ENCODE results near the gene HEMGN.

DNA sequence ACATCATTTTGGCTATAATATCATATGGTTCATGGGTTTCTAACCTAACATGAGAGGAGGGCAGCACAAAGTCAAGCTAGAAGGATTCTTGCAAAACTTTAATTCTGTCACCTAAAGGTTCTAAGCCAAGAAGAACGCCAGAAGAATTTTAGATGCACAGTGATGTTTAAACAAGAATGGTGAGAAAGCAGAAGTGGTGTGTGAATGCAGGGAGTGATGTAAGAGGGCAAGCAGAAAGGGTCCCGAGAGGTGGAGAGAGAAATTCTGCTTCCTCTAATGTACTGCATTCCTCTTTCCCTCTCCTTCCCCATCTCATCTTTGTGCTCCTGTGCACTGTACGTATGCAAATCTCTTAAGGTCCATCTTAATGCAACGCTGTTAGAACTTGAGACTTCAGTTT lies 13.6 kb downstream of the HEMGN start:
- TF ChIP-seq, protein P1, sequence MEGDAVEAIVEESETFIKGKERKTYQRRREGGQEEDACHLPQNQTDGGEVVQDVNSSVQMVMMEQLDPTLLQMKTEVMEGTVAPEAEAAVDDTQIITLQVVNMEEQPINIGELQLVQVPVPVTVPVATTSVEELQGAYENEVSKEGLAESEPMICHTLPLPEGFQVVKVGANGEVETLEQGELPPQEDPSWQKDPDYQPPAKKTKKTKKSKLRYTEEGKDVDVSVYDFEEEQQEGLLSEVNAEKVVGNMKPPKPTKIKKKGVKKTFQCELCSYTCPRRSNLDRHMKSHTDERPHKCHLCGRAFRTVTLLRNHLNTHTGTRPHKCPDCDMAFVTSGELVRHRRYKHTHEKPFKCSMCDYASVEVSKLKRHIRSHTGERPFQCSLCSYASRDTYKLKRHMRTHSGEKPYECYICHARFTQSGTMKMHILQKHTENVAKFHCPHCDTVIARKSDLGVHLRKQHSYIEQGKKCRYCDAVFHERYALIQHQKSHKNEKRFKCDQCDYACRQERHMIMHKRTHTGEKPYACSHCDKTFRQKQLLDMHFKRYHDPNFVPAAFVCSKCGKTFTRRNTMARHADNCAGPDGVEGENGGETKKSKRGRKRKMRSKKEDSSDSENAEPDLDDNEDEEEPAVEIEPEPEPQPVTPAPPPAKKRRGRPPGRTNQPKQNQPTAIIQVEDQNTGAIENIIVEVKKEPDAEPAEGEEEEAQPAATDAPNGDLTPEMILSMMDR (IDR thresholded peaks at IDR 0.05) = no peak
- no peak for TF ChIP-seq POLR2A (IDR thresholded peaks at IDR 0.05)
